GM21515 (cell line): ENCODE data around the gene PEX14.

ENCODE experiments used
- ATAC-seq: cut with Tn5 transposase; IDR thresholded peaks from one replicate; pipeline ENCODE4 v1.9.1; 2021; ENCODE audit not compliant: unreplicated experiment

Gene PEX14

DNA sequence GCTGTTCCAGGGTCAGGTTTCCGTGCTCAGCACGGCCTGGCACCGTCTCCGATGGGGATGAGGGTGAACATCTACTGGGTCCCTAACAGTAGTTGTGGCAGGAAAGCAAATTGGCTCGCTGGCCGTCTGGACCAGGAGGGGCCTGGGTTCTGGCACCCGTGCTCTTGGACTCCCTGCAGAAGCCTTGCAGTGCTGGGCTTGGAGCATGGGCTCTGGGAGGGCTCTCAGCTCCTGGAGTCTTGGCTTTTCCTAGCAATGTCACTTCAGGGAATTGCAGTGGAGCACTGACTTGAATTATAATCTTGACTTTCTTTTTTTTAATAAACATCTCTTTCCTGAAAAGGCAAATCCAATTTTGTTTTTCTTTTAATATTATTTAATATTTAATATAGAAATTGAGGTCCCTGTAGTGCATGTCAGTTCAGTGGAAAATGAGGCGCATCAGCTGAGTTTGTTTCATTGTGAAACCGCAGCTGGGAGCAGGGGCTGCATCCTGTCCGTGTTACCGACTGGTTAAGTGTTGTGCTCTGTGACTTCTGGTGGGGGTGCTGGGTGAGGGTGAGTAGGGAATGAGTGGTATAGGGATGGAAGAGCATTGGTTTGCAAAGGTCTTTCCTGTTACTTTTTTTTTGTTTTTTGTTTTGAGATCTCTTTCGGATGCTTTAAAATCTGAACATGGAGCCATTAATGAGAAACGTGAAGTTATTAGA is 64.1 kb downstream of the PEX14 start:
- ATAC-seq, result no peak

DNA sequence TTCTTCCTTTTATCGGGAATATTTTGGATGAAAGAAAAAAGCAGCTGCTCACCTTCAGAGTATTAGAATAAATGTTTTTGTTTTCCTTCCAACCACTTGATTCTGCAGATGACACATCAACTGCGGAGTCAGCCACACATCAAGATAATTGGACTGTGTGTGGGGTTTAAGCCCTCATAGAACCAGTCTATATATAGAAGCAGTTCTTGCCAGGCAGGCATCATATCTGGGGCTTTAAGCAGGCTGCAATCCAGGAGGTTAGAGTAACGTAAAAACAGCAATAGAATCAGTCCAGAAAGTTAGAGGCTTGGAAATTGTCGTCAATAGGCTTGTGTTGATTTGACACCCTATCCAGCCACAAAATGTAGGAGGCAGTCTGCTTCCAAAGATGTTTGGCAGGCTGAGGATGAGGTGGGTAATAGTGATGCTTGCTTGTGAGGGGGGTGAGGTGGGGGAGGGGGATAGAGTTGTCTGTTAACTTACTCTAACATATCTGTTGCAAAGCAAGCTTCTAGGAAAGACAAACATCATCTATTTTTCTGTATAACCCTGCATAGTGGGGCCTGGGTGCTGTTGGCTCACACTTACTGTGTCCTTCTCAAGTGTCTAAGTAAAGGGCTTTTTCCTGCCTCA is 64.8 kb downstream of the PEX14 start:
- ATAC-seq, result no peak

DNA sequence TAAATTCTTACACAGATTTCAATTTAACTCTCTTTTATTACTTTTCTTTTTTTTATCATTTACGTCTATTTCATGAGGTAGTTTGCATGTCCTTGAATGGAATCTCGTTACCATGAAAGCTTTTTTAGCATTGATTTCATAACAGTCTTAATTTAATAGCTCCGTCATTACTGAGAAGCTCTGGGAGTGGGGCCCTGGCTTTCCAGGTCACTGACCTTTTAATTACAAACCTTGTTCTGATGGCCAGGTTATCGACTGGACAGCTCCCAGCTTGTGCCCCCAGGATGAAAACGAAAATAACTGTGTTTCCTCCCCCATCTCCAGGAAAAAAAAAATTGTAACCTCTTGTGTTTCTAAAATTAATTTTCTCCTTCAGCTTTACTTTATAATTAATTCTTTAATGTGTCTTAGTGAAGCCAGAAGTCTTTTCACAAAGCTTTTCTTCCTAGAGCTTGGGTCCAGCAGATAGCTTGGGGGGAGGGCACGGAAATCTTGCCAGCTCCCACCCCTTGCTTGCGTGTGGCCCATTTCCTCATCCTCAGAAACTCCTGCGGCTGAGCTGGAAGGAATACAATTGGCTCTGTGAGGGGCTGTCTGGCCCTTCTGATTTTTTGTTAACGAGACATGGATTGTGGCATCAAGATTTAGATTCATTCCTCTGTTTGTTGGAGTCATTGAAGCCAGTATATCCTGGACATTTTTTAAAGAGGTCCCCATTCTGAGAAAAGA is 65.7 kb downstream of the PEX14 start:
- ATAC-seq, result no peak

- no peak for ATAC-seq
These were observed 66.5 kb downstream of the PEX14 start for GRCh38 chr1:10541286-10541685.

DNA sequence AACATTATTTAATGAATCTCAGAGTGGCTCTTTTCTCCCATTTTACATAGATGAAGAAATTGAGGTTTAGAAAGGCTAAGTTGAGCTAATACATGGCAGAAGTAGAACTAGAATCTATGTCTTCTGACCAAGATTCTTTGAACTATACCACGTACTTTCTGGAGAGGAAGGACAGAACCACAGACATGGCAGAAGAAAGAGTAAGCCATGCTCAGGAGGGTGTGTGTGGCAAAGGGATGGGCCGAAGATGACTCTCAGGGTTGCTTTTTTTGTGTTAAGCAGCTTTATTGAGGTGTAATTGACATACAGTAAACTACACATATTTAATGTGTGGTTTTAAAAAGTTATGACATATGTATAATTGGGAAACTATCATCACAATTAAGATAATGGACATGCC is 69.5 kb downstream of the PEX14 start:
- ATAC-seq, result no peak

GRCh38 chr1:10546896-10547295 is 72.1 kb downstream of the PEX14 start:
- ATAC-seq, result no peak

DNA sequence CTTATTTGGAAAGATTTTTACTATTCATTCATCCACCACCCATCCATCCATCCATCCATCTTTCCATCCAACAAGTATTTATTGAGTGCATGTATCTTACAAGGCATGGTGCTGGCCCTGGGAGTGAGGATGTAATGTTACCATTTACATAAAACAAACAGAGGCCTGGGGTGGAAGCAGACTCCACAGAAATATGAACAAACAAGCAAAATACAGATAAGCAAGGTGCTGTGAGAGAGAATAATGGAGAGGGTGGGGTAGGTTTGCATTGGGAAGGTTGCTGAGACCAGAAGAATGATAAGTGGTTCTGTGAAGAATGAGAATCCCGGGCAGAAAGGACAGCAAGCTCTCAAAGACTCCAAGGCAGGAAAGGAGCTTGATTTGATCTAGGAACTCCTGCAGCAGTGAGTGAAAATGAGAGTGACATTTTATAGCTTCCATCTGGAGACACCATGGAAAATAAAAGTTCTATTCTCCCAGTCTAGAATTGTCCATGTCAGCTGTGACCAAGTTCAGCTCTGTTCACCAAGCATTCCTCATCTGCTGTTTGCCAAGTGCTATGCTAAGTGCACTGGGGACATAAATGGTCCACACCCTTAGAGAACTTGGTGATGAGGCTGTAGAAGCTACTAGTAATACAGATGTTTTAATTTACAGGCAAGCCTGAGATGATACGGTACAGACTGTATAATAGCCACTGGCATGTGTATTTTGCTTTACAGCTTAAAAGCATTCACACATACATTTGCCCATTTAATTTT is 75.3 kb downstream of the PEX14 start:
- ATAC-seq, result no peak

GRCh38 chr1:10553118-10553517 is 78.4 kb downstream of the PEX14 start:
- no peak for ATAC-seq

DNA sequence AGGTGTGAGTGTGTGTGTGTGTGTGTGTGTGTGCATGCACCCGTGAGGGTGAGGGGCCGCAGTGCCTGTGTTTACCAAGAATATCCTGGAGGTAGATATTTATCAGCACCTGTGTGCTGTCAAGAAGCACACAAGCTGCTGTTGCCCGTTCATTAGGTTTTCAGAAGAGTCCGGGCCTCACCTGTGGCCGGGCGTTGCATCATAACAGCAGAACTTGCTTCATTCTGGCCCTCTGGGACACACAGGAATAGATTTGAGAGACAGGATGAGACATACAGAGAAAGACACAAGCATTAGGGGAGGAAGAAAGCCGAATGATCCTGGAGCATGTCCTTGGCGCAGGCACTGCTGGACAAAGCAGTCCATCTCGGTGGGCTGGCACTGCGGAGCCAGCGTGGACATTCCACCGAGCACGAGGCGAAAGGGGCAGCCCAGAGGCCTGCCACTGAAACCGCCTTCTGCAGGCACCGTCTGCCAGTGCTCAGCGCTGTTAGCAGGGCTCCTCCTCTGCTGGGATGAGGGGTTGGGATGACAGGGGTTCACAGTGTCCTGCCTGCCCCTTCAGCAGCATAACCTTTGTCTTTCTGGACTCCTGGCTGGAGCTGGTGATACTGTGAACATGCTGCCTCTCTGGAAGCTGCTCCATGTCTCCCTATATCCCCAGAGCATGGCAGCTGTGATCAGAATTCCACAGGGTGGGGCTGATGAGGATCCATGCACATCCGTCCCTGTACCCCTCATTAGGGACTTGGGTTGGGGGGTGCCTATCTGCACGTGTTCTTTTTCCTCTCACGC is 81.1 kb downstream of the PEX14 start:
- ATAC-seq, result no peak

DNA sequence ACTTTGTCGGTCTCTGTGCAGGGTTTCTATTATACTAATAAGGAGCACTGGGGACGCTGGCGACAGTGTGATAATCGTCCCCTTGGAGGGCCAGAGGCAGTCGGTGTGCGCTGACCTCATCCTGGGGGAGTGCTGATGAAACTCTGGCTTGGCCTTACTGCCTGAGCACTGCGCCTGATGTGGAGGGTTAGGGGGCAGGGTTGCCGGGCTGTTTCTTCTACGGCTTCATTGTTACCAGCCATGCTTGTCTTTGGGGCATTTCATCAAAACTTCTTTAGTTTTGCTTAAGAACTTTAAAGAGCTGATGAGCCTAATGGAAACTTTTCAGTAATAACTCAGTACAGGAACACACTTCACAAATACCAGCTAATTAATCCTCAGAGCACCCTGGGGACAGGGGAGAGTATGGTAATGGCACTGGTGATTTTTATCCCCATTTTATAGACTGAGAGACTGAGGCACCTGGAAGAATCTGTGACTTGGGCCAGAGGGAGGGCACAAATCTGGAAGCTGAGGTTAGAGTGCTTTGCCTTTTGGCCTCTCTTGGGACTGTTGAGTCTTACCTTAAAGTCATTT is 81.8 kb downstream of the PEX14 start:
- ATAC-seq, result no peak

- no peak for ATAC-seq
These were observed 83.0 kb downstream of the PEX14 start for GRCh38 chr1:10557714-10558113.

DNA sequence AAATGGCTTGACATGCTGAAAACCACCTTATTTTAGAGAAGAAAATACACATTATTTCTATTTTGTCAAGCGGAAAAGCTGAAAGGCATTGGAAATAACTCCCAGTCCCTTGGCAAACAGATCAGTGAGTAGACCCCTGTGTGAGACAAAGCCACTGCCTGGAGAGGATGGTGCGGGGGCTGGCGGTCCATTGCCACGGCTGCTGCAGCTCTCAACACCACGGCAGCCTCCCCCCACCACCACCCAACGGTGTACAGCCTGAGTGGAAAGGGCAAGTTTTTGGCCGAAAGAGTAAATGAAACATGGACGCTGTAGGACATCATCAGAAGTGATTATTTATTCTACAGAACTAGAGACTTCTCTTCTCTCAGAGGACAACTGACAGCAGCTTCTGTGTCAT is 84.6 kb downstream of the PEX14 start:
- no peak for ATAC-seq

DNA sequence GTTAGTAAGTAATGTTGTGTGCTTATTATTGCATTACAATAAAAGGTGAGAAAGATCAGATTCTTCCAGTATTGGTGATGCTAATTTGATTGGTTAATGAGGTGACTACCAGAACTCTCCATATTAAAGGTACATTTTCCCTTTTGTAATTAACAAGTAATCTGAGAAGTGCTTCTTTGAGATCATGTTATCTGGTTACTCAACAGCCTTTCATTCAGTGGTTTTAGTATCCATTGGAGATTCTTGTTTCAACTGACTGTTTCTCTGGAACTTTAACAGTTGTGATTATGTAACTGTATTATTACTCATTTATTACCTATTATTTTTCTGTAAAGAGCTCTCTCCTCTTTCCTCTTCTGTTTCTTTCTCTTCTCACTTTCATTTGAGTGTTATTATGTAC is 86.7 kb downstream of the PEX14 start:
- ATAC-seq, result no peak

DNA sequence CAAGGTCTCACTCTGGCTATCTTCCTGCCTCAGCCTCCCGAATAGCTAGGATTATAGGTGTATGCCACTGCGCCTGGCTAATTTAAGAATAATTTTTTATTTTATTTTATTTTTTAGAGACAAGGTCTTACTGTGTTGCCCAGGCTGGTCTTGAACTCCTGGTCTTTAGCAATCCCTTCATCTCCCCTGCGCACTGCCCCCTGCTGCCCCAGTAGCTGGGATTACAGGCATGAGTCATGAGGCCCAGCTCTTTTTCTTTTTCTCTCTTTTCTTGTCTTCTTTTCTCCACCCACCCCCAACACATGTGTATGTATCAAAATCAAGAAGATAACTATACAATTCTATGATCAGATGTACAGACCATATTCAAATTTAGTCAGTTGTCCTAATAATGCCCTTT is 87.2 kb downstream of the PEX14 start:
- no peak for ATAC-seq

GRCh38 chr1:10564063-10564462 is 89.3 kb downstream of the PEX14 start:
- ATAC-seq, result no peak

DNA sequence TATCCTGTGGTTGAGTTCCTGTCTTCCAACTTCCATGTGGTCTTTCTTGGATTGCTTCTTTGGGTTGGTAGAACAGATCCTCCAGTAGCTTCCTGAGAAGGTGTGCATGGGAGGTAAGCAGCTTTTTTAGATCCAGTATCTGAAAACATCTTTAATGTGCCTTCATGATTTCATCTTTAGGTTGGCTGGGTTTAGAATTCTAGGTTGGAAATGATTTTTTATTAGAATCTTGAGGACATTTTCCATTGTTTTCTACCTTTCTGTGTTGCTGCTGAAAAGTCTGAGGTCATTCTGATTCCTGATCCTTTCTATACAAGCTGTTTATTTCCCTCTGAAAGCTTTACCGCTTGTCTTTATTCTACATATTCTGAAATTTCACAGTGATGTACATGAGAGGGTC is 94.8 kb downstream of the PEX14 start:
- no peak for ATAC-seq

DNA sequence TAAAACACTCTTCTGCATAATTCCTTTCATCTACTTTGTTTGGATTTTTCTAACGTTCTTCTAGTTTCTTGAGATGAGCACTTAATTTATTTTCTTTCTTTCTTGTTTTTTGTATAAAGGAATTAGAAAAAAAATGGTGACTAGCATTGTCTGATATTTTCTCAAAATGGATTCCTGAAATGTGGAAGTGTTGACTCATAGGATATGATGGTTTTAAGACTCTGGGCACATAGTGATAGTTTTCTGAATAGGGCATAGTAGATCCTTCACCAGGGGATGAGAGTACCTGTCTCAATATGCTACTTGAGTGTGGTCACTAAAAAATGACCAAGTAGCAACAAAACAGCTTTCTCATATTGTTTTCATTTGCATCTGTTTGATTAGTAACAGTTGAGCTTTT is 100.9 kb downstream of the PEX14 start:
- ATAC-seq, result no peak

GRCh38 chr1:10578070-10578469 is 103.3 kb downstream of the PEX14 start:
- ATAC-seq, result no peak

DNA sequence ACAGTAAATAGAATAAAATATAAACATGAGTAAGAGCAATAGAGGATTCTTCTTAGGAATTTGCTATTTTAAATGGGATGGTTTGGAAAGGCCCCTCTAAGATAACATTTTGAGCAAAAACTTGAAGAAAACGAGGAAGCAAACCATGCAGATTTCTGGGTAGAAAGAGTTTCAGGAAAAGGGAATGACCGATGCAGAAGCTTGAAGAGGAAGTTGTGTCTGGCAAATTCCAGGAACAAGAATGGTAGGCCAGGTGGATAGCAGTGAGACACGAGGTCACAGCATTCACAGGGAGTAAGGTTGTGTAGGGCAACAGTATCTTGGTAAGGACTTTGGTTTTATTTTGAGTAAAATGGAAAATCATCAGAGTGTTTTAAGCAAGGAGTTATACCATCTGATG is 108.9 kb downstream of the PEX14 start:
- ATAC-seq, result no peak

- no peak for ATAC-seq
These were observed 110.5 kb downstream of the PEX14 start for GRCh38 chr1:10585242-10585641.
